Mononuclear cell (primary cell): Measurements from ENCODE around the gene ETAA1. TPM values are rescaled to one million over a fixed set of nuclear protein-coding genes. Genes with fewer than 3 reads are reported as not detected.

Experiments
- H3K27me3 ChIP-seq: 2 replicates; pipeline ENCODE4 v1.6.0; 2011; ENCODE audit warnings: low read length, control low read depth; ENCODE audit not compliant: insufficient read depth
- H3K4me1 ChIP-seq: 2 replicates; pipeline ENCODE4 v1.5.1; 2011; ENCODE audit warnings: mild to moderate bottlenecking, low read length, control low read depth; ENCODE audit not compliant: insufficient read depth
- H3K4me3 ChIP-seq: 2 replicates; pipeline ENCODE4 v1.5.1; 2011; ENCODE audit warnings: mild to moderate bottlenecking, low read length, moderate library complexity
- H3K9me3 ChIP-seq: 2 replicates; pipeline ENCODE4 v1.5.1; 2011; ENCODE audit warnings: low read depth, mild to moderate bottlenecking, control low read depth, low read length
- total RNA-seq: library from RNA; depleted of rRNA; stranded (reverse); fragments of >200 nt; gene quantifications from one replicate; pipeline ENCODE4 v1.2.3, GENCODE V29; 2012

Gene ETAA1
- 17.7 TPM for total RNA-seq

DNA sequence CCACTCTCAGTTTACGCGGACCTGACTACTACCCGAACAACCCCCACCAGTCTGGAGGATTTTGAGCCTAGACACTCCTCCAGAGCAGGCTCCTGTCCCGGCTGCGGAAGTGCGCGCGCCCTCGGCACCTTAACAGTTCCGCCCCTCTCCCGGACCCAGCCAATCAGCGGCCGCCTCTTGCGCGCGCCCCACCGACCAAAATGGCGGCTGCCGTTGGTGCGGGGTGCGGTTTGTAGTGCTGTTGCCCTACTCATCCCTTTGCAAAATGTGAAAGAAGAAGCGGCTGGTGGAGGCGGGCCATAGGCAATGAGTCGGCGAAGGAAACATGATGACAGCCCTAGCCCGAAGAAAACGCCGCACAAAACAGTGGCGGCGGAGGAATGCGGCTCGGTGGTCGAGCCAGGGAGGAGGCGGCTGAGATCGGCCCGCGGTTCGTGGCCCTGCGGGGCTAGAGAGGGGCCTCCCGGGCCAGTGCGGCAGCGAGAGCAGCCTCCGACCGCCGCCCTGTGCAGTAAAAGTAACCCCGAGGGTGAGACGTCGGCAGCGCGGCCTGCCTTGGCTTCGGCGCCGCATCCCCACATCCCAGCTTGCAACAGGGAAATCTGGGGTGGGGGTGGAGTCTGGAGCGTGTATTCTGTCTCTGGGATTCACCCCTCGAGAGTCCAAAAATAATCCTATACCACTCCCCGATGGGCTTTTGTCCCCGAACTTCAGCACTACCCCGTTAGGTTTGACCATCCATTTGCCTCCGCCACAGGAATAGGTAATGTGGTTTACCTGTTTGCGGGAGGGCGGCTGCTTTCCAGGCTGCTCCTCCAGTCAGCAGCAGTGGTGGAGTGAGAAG lies at the start of gene ETAA1:
TSS of gene ETAA1 (plus strand) at position 191 of the 844 bp plus-strand sequence. CDS start at position 307, 116 bp downstream.
- Histone ChIP-seq H3K4me3 (peak within 1 kb of the TSS; percentile 90), H3K27me3 (no peaks in the 10 kb centered on the region), H3K9me3 (no peaks in the 10 kb centered on the region), H3K4me1 (peaks cover 8% of the 10 kb centered on the region)

DNA sequence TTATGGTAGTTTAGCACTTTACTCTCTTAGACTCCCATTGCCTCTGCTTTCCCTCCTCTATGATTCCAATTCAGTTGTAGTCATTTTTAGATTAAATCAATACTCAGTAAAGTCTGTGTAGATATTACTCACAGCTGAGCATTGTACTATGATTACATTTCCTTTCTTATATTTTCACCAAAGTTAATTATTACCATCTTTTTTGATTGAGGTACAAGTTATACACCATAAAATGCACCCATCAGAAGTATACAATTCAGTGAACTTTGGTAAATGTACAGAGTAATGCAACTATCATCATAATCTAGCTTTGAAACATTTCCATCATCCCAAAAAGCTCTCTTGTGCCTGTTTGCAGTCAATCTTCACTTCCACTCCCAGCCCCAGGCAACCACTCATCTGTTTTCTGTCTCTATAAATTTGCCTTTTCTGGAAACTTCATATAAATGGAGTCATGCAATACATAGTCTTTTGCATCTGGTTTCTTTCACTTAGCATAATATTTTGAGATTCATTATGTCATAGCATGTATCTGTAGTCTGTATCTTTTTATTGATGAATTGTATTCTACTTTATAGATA lies 30.2 kb upstream of the ETAA1 start:
- no peak overlapping the region for H3K4me3 ChIP-seq
- no peaks in the 10 kb centered on the region for H3K4me1 ChIP-seq
- no peaks in the 10 kb centered on the region for H3K9me3 ChIP-seq
- H3K27me3 ChIP-seq, result no peaks in the 10 kb centered on the region

DNA sequence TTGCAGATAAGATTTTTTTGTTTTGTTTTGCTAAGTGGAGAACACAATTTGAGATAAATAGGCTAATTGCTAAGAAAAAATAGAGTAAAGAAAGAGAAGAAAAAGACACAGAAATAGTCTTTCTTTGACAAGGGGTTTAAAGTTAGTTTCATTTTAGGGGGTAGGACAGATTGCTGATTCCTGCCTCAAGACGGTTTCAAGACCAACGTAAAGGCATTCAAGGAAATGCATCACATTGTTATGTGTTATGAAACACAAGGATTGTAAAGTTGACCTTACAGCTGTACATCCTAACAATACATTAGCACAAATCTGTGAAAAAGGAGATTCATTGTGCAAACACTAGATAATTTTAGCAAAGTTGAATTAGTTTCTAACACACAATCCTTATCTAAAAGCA lies 22.7 kb upstream of the ETAA1 start:
- no peaks in the 10 kb centered on the region for H3K9me3 ChIP-seq
- no peak overlapping the region for H3K4me3 ChIP-seq
- H3K27me3 ChIP-seq, result no peaks in the 10 kb centered on the region
- no peaks in the 10 kb centered on the region for H3K4me1 ChIP-seq

DNA sequence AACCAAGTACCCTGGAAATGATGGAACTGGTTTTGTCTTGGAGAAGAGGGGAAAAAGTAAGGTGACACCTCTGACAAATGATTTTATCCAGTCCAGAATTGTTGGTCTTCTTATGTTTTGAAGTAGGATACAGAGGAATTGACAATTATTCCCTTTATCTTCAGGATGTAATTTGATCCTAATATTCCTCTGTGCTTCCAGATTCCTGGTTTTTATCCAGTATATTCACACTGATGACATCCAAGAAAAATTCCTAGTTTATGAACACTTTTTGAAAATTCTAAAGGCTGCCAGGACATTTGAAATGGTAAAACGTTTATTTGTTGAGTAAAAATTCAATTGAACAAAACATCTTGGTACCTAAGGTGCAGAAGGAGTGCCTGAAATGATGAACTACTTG lies 22.2 kb upstream of the ETAA1 start:
- H3K4me1 ChIP-seq, result no peaks in the 10 kb centered on the region
- H3K4me3 ChIP-seq, result no peak overlapping the region
- H3K9me3 ChIP-seq, result no peaks in the 10 kb centered on the region
- no peaks in the 10 kb centered on the region for H3K27me3 ChIP-seq

DNA sequence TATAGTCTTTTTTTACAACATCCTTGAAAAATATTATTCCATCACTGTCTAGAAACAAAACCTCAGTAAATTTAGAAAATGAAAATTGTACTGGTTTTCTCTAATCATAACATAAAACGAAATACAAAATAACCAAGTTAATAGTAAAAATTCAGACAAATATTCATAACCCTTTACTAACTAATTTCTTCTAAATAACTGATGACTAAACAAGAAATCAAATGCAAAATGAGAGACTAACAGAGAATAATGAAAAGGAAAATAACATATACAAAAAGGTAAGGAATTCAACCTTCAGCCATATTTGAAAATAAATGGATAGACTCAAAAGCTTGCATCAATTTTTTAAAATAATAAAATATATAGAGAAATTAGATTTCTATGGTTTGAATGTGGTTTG lies 18.6 kb upstream of the ETAA1 start:
- H3K4me1 ChIP-seq, result no peaks in the 10 kb centered on the region
- no peaks in the 10 kb centered on the region for H3K27me3 ChIP-seq
- H3K9me3 ChIP-seq, result no peaks in the 10 kb centered on the region
- no peak overlapping the region for H3K4me3 ChIP-seq

DNA sequence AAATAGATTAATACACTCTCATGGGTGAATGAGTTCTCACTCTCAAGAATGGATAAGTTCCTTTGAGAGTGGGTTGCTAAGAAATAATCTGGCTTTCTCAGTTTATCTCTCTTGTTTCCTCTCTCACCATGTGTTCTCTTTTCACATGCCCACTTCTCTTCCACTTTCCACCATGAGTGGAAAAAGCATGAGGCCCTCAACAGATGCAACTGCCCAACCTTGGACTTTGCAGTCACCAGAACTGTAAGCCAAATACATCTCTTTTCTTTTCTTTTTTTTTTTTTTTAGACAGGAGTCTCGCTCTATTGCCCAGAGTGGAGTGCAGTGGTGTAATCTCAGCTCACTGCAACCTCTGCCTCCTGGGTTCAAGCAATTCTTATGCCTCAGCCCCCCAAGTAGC lies 18.1 kb upstream of the ETAA1 start:
- Histone ChIP-seq H3K4me3 (no peak overlapping the region), H3K4me1 (no peaks in the 10 kb centered on the region), H3K27me3 (no peaks in the 10 kb centered on the region), H3K9me3 (no peaks in the 10 kb centered on the region)

DNA sequence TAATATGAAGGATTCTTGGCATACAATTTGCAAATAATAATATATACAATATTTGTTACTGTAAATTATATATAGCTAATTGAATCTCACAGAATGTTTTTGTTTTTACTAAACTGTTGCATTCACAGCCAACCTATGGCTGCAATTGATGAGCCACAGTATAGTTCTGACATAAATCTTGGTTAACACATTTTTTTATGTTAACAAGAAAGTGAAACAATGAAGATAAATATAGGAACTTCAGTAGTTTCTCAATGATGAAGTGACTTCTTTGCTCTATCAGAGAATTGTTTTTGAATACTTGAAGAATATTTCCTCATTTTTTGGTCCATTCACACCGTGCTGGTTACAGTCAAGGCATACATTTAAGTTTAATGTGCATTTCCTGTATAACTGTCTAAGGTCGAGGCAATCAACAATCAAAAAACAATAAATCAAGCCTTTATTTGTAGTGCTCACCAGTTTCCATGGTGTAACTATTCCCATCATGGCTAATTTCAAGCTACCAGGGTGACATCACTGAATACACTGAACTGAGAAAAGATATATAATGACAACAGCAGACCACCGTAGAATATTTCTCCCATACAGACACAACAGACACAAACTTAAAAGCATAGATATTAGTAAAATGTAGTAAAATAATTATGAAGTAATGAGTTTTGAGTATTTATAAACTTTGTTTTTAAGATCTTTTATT lies 12.9 kb upstream of the ETAA1 start:
- Histone ChIP-seq H3K4me3 (no peak overlapping the region), H3K27me3 (no peaks in the 10 kb centered on the region), H3K9me3 (no peaks in the 10 kb centered on the region), H3K4me1 (peaks cover 3% of the 10 kb centered on the region)

DNA sequence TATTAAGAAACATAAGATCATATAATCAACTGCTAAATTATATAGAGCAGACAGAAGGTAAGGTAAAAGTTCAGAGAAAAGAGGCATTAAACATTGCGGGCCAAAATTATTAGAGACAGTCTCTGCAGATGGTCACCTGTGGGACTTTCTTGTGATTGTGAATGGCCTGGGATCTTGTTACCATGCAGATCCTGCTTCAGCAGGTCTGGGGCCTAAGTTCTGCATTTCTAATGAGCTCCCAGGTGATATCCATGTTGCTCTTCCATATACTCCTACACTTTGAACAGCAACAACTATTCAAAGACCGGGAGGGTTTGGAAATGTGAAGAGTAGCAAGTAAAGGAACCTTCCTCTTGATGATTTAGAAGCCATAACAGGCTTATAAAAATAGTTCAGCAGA lies 8.5 kb upstream of the ETAA1 start:
- no peaks in the 10 kb centered on the region for H3K27me3 ChIP-seq
- H3K9me3 ChIP-seq, result no peaks in the 10 kb centered on the region
- no peak overlapping the region for H3K4me3 ChIP-seq
- H3K4me1 ChIP-seq, result peaks cover 3% of the 10 kb centered on the region

DNA sequence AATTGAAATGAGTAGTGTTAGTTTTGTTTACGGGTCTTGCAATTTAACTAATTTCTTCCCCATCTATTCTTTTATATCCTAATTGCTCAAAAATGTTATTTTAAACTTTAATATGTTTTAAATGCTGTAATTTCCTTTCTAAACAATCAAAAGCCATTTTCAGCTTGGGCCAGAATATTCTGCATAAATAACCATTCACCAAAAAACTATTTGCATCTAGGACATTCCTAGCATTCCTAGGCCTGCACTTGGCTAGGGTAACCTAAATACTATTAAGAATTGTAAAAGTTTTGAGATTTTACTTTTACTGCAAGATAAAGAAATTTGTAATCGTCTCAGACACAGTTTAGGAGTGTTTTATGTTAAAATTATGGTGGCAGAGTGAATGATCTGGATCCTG lies 7.8 kb upstream of the ETAA1 start:
- Histone ChIP-seq H3K4me1 (peaks cover 2% of the 10 kb centered on the region), H3K9me3 (no peaks in the 10 kb centered on the region), H3K27me3 (no peaks in the 10 kb centered on the region), H3K4me3 (no peak overlapping the region)

DNA sequence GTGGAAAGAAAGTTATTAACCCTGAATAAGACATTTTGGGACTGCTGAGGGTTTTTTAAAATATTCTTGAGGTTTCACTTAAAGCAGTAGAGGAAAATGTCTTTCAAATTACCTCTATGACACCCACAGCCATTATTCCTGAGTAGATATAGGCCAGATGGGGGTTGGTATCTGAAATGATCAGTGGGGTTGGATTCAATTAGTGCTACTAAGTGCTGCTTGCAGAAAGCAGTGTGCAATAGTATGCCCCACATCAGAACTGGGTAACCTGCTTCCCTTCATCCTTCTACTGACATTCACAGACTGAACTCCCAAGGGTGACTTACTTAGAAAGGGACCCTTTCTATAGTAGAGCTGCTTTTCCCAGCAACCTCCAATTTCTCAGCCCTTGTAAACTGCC lies 7.3 kb upstream of the ETAA1 start:
- H3K4me1 ChIP-seq, result no peaks in the 10 kb centered on the region
- no peaks in the 10 kb centered on the region for H3K9me3 ChIP-seq
- H3K27me3 ChIP-seq, result no peaks in the 10 kb centered on the region
- H3K4me3 ChIP-seq, result no peak overlapping the region

DNA sequence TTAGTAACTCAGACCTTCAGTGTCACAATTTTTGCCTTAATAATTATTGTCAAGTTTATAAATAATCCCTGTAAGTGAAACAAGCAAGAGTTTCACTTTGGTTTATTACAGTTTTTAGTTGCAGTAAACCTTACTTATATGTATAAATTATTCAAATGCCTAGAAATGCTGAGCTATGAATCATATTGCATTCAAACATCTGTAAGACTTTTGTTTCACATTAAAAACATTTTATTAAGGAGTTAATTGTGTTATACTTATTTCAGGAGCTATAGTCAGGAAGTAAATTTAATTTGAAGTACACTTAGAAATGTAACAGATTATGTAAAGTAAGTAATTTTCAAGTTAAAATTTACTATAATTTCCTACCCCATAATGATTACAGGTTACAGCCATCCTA lies 3.9 kb upstream of the ETAA1 start:
- no peak overlapping the region for H3K4me3 ChIP-seq
- H3K27me3 ChIP-seq, result no peaks in the 10 kb centered on the region
- no peaks in the 10 kb centered on the region for H3K9me3 ChIP-seq
- H3K4me1 ChIP-seq, result peaks cover 6% of the 10 kb centered on the region

DNA sequence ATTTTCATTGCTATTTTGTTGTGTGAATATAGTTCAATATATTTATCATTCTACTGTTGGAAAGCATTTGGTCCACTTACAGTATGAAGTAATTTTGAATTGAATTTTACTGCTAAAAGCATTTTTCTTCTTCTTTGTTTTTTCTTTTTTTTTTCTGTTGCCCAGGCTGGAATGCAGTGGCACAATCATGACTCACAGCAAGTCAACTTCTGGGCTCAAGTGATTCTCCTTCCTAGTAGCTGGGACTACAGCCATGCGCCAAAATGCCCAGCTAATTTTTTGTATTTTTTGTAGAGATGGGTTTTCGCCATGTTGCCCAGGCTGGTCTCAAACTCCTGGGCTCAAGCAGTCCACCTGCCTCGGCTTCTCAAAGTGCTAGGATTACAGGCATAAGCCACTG lies 2.4 kb upstream of the ETAA1 start:
- H3K9me3 ChIP-seq, result no peaks in the 10 kb centered on the region
- no peak overlapping the region for H3K4me3 ChIP-seq
- no peaks in the 10 kb centered on the region for H3K27me3 ChIP-seq
- H3K4me1 ChIP-seq, result peaks cover 8% of the 10 kb centered on the region

DNA sequence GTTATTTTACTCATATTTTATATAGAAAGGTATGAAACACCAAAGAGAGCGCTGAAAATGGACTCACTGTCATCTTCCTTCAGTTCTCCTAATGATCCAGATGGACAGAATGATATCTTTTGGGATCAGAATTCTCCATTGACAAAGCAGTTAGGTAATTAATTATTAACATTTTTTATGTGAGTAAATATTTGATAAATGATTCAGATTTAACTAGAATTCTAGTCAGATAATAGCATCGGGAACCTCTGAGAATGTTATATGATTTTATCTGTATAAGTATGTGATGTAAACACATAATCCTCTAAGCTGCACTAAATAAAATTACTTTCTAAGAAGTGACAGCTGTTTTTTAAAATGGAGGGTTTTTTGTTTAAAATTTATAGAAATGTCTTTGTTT lies 2.0 kb downstream of the ETAA1 start:
- peaks cover 8% of the 10 kb centered on the region for H3K4me1 ChIP-seq
- no peak overlapping the region for H3K4me3 ChIP-seq
- no peaks in the 10 kb centered on the region for H3K9me3 ChIP-seq
- no peaks in the 10 kb centered on the region for H3K27me3 ChIP-seq

DNA sequence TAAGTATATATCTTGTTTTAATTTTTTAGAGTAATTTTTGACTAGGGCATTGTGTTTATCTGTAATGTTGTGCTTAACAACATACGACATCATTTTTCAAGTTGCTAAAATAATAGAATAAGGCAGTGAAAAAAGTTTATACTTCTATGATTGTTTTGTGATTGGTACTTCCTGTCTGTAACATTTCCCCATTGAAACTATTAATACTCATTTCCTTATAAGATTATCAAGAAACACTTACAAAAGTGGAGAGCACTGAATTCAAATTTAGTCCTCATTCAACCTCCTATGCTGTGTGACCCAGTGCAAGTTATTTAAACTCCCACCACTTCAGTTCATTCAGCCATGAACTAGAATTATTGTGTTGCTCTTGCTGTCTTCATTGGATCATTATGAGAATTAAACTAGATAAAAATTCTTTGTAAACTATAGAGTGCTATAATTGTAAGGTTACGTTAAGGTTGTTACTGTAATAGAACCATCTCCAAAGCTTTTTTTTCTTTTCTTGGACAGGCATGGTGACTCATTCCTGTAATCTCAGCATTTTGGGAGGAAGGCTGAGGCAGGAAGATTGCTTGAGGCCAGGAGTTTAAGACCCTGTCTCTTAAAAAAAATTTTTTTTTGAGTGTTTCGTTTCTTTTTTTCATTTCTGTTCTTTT lies 2.8 kb downstream of the ETAA1 start:
- H3K4me1 ChIP-seq, result peaks cover 8% of the 10 kb centered on the region
- no peaks in the 10 kb centered on the region for H3K9me3 ChIP-seq
- H3K4me3 ChIP-seq, result no peak overlapping the region
- H3K27me3 ChIP-seq, result no peaks in the 10 kb centered on the region
